NCI-H1436 treated with DMSO at 0.1 percent for 48 hours (cell line): ENCODE measurements around the gene TRIP12.
"Not testable (repeated sequence)": the region's sequence is repeated elsewhere in the genome, so short reads cannot be mapped to it uniquely, and the experiment has no call there.

Source experiments
- DNase-seq: peaks from one replicate; lab custom pipeline; 2025; lab: John Stamatoyannopoulos, UW

Gene TRIP12

DNA sequence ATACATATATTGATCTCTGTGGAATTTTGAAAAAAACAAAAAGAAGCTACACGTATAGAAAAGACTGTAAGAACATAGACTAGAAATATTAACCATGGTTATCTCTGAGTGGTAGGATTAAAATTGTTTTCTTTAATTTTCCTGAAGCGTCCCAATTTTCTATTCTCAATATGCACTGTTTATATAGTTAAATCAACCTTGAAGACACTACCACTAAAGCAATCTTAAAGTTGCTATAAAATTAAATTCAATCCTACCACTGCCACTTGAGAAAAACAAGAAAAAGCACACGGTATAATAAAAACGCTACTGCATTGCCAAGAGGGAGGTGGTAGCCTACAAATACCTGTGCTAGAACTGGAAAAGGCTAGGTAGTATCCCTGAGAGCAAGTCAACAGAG lies 47.2 kb downstream of the TRIP12 start:
- DNase-seq: no peak

DNA sequence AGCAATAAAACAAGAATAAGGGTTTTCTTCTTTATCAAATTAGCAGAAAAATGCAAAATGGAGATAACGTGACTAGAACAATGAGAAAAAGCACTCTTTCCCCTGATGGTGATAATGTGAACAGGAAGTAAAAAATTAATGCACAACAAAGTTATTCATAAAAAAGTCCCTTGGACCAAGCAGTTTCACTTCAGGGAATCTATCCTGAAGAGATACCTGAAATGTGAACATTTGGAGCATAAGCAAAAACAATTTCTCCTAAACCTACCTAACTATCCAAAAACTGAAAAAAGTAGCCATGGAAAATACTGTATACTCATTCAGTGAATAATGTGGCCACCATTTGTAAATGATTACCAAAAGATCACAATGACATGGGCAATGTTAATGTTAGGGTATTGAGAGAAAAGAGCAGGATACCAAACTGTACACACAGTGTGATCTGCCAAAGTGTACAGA lies 48.7 kb downstream of the TRIP12 start:
- no peak for DNase-seq

DNA sequence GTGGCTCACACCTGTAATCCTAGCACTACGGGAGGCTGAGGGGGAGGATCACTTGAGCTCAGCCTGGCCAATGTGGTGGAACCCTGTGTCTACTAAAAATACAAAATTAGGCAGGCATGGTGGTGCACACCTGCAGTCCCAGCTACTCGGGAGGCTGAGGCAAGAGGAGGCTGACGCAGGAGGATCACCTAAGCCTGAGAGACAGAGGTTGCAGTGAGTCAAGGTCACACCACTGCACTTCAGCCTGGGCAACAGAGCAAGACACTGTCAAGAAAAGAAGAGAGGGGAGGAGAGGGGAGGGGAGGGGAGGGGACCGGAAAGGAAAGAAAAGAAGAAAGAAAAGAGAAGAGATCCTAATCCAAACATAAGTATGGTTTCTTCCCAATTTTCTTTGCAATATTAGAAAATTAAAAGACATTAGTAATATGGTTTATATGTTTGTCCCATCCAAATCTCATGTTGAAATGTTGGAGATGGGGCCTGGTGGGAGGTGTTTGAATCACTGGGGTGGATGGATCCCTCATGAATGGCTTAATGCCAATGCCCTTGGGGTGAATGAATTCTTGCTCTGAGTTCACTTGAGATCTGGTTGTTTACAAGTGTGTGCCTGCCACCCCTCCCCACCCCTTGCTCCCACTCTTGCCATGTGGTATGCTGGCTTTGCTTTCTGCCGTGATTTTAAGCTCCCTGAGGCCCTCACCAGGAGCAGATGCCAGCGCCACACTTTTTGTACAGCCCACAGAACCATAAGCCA lies 50.7 kb downstream of the TRIP12 start:
- DNase-seq: no peak

DNA sequence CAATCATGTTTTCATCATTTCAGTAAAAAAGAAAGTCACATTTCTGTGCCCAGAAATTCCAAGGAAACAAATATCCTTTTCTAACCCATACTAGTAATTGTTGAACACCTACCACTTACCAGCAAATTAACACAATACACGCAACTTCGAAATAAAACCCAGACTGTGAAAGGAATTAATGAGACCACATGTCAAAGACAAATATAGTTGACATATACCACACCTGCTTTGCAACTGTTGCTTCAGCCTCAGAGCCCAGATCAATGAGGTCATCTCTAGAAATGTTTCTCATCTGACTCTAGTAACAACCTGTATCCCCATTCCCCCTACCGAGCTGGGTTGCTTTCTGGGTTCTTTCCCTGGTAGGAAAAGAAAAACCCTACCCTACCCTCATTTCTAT lies 52.6 kb downstream of the TRIP12 start:
- DNase-seq: no peak

DNA sequence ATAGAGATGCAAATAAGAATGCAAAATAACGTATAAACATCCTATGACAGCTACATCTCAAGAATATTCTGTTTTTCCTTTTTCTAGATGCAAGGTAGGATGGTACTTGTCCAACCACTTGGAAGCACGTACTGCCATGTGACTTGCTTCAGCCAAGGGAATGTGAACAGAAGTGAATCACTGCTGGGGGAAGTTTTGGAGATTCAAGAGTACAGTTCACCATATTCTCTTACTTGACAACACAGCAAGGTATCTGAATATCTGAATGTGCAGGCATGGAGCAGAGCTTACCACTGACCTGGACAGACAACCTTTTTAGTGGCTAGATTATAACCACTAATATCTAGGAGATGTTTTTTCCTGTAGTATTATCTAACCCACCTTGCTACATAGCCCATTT lies 53.0 kb downstream of the TRIP12 start:
- DNase-seq: no peak

DNA sequence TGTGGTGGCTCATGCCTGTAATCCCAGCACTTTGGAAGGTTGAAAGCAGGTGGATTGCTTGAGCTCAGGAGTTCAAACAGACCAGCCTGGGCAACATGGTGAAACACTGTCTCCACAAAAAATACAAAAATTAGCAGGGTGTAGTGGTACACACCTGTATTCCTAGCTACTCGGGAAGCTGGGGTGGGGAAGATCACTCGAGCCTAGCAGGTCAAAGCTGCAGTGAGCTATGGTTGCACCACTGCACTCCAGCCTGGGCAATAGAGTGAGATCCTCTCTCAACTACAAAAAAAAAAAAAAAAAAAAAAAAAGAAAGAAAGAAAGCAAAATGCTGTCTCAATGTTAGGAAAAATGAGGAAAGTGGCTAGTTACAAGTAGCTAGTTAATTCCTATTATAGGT lies 56.8 kb downstream of the TRIP12 start:
- DNase-seq: no peak

DNA sequence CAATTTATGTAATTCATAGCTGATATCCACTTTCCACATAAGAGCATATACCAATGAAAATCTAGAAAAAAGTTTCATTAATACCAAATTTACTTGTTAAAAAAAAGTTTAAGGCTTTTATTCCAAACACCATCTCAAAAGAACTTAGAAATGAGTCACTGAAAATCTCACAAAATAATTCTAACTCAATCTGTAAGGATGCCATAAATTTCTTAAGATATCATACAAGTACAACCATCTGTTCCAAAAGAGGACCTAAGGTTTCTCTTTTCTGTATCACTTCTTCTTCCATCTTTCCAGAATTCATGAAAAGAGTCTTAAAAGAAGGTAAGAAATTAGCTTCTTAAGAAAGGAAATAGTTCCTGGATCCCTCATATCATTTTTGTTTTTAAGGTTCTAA lies 60.4 kb downstream of the TRIP12 start:
- DNase-seq: no peak

DNA sequence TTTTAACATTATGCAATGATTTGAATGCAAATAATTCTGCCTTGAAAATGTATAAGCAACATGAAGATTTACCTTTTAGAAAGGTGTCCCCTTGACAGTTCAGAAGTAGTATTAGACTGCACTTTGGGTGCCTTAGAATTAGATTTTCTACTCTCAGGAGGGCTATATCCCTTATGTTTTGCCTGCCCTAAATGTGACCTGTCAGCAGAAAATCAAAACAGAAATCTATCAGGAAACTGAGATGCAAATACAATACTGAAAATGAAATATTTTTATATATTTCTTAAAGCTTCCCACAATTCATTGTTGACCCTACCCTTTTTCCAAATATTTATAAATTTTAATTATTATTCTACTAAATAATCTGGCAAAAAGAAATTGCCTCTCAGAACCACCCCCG lies 61.5 kb downstream of the TRIP12 start:
- no peak for DNase-seq

DNA sequence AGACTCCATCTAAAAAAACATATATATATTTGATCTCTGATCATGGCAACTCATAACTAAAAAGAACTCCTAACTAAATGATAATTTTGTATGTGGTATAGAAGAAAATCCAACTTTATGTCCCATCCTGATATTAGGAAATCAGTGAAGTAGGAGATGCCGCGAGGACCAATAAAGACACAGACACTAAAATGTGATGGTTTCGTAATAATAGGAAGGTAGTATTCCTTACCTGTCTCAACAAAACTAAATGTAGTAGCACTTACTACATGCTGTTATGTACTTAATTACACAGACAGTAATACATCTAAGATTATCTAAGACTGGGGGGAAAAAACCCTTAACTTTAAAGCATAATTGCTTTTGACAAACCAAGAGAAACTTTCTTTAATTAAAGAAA lies 63.5 kb downstream of the TRIP12 start:
- DNase-seq: no peak

DNA sequence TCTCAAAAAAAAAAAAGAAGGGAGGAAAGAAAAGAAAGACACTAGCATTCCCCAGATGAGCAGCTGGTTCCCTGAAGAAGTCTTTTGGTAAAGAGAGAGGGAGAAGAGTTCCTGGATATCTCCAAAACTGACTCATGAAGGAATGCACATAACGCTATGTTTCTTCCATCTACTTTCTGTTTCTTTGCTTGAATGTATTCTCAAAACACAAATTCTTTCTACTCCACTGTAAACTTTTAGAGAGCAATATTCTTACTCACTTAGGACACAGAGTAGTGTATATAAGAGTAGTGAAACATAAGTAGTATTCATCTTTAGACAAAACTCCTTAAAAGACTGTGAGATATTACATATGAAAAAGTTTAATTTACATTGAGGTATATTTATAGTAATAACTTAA lies 64.2 kb downstream of the TRIP12 start:
- no peak for DNase-seq

DNA sequence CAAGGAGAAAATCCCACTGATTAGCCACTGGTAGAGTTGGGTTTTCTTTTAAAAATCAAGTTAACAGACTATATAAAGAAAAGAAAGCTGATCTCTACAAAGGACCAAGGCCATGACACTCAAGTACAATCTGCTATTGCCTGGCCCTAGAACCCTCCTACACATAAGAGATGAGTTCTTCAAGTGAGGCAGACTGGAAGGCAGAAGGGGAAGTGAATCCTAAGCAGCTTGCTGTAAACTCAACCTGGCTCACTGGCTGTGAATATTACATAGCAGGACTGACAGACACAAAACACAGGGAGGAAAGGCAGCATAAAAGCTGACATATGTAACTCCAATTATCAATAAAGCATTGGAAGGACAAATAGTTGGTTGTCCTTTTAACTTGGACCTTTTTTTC lies 65.4 kb downstream of the TRIP12 start:
- DNase-seq: no peak

DNA sequence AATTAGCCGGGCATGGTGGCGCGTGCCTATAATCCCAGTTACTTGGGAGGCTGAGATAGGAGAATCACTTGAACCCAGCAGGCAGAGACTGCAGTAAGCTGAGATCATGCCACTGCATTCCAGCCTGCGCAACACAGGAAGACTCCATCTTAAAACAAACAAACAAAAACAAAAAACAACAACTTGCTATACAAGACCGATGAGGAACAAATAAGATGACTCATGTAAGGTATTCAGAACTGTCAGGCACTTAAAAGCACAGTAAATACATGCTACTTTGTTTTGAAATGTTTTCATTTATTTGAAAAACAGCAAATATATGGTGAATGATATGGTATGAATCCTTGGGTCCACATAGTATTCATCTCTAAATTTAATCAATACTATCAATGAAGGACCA lies 66.7 kb downstream of the TRIP12 start:
- no peak for DNase-seq

DNA sequence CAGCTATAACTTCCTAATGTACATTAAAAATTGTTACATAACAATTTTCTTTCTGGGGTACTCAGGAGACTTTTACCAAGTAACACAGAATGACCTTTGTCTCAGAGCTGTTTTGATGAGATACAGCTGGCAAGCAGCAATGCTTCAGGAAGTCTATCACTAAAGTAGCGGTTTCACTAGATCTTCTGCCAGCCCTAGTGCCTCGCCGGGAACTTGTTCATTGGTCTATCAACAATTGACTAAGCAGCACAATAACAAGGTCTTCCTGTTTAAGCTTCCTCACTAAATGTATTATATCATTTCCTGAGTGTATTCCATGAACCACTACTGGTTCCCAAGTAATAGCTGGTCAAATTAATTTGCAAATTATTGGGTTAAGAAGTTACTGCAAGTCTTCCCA lies 69.2 kb downstream of the TRIP12 start:
- no peak for DNase-seq

DNA sequence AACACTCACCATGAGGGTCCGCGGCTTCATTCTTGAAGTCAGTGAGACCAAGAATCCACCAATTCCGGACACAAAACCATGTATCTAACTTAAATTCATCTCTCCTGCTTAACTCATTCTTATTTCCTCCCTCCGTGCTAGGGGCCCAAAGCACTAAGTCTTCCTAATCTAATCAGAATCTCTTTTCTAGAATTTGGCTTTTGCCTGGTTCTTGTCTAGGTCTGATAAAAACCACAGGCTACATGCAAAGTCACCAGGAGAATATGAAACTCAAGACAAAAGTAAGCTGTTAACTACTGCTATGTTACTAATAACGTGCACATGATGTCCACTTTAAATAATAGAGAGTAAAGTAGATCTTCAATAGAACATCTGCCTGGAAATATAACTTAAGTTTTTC lies 69.9 kb downstream of the TRIP12 start:
- no peak for DNase-seq

DNA sequence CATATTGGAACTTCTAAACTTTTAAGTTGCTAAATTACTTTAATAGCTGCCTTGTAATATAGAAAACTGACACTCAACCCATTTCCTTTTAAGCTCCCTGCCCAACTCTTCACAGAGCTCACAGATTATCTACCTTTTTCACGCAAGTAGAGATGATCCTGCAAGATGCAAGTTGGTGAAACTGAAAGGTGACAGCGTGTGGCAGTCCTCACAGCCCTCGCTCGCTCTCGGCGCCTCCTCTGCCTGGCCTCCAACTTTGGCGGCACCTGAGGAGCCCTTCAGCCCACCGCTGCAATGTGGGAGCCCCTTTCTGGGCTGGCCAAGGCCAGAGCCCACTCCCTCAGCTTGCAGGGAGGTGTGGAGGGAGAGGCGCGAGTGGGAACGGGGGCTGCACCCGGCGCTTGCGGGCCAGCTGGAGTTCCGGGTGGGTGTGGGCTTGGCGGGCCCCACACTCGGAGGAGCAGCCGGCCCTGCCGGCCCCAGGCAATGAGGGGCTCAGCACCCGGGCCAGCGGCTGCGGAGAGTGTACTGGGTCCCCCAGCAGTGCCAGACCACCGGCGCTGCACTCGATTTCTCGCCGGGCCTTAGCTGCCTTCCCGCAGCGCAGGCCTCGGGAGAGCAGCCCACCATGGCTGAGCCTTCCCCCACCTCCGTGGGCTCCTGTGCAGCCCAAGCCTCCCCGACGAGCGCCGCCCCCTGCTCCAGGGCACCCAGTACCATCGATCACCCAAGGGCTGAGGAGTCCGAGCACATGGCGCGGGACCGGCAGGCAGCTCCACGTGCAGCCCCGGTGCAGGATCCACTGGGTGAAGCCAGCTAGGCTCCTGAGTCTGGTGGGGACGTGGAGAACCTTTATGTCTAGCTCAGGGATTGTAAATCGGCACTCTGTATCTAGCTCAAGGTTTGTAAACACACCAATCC lies 71.2 kb downstream of the TRIP12 start:
- not testable (repeated sequence) for DNase-seq

DNA sequence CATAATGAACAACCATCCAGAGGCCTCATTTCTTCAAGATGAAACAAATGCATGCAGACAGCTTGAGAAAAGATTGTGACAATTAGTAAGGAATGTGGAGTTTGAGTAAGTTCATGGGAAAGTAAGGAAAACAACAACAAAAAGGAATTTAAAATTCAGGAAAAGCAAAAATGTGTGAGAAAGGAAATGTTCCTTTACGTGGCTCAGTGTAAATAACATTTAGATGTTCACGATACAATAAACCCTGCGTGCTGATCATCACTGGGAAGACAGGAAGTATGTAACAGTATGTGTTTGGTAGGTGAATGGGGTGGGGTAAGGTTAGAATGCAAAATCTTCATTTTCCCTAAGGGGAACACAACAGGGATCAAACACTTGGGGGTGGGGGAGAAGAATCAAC lies 72.7 kb downstream of the TRIP12 start:
- no peak for DNase-seq

DNA sequence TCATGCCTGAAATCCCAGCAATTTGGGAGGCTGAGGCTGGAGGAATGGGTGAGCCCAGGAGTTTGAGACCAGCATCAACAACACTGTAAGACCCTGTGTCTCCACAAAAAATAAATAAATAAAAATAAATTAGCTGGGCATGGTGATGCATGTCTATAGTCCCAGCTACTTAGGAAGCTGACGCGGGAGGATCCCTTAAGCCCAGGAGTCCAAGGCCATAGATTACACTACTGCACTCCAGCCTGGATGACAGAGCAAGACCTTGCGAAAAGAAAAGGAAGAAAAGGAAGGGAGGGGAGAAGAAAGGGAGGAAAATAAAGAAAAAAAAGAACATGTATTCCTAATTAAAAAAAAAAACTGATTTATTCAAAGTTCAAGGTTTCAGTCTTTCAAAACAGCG lies 78.2 kb downstream of the TRIP12 start:
- no peak for DNase-seq

DNA sequence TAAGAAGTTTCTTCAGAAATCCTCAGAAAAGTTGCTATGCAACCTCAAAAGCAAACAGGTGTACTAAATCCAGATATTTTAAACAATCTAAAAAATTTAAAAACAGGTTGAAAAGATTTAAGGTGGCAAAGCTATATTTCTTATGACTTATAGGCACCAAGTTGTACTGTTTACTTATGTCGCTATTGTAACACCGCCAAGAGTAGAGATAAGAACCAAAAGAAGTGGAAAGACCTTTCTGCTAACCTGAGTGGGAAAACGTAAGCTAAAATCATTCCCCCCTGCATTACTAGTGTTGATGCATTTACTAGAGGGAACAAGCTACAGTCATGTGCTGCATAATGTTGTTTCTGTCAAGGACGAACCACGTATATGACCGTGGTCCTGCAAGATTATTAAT lies 83.1 kb downstream of the TRIP12 start:
- DNase-seq: no peak

DNA sequence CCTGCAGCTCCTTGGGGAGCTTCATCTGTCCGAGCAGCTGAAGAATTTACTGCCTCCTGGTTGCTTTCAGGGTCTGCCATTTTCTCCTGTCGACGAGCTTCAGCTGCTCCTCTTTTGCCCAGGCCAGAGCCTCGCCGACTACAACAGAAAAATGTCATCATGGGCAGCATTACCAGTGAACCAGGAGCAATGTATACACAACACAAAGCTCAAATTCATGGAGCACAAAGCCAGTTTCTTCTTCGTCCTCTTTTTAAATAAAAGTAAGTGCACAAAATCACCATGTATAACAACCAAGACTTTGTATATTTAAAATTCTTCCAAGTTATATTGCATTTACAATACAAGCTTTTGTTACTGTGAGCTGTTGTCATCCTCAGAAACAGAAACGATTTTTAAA lies 85.0 kb downstream of the TRIP12 start:
- no peak for DNase-seq

DNA sequence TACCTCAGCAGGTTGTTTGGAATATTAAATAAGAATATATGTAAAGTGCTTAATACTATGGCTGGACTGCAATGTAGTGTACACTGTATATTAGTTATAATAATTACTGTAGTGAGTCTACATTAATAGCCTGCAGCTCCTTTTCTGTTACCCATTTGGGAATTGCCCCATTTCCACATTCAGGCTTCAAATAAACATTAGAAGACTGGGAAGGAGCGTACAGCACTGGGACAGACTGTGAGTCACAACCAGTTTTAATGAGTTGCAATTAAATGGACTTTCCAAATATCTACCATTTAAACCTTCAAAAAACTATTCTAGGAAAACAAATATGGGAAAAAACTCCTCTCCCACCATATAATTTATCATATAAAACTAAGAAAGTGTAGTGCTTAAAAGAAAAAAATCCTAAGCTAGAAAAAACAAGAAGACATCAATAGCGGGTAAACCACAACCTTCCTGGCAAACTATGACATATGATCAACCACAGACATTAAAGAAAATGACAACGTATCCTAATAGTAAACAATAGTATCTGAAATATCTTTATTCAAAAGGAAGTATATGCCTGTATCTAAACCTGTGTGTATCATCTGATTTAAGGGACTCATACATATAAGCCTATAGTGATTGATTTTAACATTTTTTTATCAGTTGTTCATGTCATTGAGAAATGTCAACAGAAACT lies 86.1 kb downstream of the TRIP12 start:
- no peak for DNase-seq

DNA sequence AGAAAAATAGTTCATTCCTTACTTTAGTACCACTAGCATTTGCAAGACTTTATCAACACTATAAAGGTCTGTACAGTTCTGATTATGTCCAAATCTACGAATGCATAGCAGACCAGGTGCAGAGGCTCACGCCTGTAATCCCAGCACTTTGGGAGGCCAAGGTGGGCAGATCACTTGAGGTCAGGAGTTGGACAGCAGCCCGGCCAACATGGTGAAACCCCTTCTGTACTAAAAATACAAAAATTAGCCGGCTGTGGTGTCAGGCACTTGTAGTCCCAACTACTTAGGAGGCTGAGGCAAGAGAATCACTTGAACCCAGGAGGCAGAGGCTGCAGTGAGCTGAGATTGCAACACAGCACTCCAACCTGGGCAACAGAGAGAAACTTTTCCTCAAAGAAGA lies 87.4 kb downstream of the TRIP12 start:
- DNase-seq: not testable (repeated sequence)

DNA sequence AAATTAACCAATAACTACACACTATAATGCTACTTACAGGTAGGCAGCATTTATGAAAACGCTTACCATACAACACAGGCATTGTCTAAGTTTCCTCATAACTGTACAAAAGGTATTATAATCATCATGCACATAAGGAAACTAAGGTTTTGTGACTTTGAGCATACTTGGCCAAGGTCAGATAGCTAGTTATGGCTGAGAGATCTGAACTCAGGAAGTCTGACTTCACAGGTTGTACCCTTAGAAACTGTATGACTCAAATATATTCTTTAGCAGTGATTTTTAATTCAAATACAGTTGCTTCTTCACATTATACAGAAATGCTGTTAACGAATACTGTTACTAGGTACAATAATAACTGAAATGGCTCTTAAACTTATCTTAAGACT lies 89.3 kb downstream of the TRIP12 start:
- DNase-seq: no peak
